OCI-LY3 (cell line): ENCODE results near the gene CCDC182.

Experiments used
- H2AFZ ChIP-seq: fragments of 200-600, 300-600 bp; shearing (Covaris generic); 2 replicates; pipeline ENCODE4 v1.6.0; 2014; ENCODE audit warnings: antibody characterized with exemption, low read depth, low read length
- H3K27ac ChIP-seq: fragments of 200-600, 300-600 bp; sonication (generic); 2 replicates; pipeline ENCODE4 v1.5.1; 2014; ENCODE audit warnings: mild to moderate bottlenecking, low read length, moderate library complexity, mixed read lengths
- H3K27me3 ChIP-seq: fragments of 200-600, 300-600 bp; sonication (generic); 2 replicates; pipeline ENCODE4 v1.6.1; 2014; ENCODE audit warnings: low read depth, low read length, mixed read lengths
- H3K36me3 ChIP-seq: fragments of 200-600, 300-600 bp; sonication (generic); replicated peaks from 2 replicates; pipeline ENCODE3; 2014; ENCODE audit warnings: low read depth, low read length, mixed read lengths
- H3K4me1 ChIP-seq: fragments of 300-600, 200-600 bp; sonication (generic); 2 replicates; pipeline ENCODE4 v1.6.1; 2014; ENCODE audit warnings: low read length, mixed read lengths
- H3K4me2 ChIP-seq: fragments of 200-600, 300-600 bp; sonication (generic); 2 replicates; pipeline ENCODE4 v1.6.1; 2014; ENCODE audit warnings: low read length, mixed read lengths
- H3K4me3 ChIP-seq: fragments of 300-600, 200-600 bp; sonication (generic); 2 replicates; pipeline ENCODE4 v1.5.1; 2014; ENCODE audit warnings: antibody characterized with exemption, mild to moderate bottlenecking, low read length, moderate library complexity
- H3K79me2 ChIP-seq: fragments of 300-600, 200-600 bp; shearing (Covaris generic); 2 replicates; pipeline ENCODE4 v1.6.1; 2014; ENCODE audit warnings: mild to moderate bottlenecking, low read length, mixed read lengths
- H3K9ac ChIP-seq: fragments of 300-600, 200-600 bp; shearing (Covaris generic); 2 replicates; pipeline ENCODE4 v1.6.0; 2014; ENCODE audit warnings: mild to moderate bottlenecking, low read length, moderate library complexity
- H3K9me3 ChIP-seq: fragments of 200-600, 300-600 bp; shearing (Covaris generic); 2 replicates; pipeline ENCODE4 v1.6.1; 2014; ENCODE audit warnings: low read length, mixed read lengths; ENCODE audit not compliant: insufficient read depth
- H4K20me1 ChIP-seq: fragments of 200-600, 300-600 bp; sonication (generic); 2 replicates; pipeline ENCODE4 v1.6.1; 2016; ENCODE audit warnings: low read length, mixed read lengths; ENCODE audit not compliant: insufficient read depth
- EZH2phosphoT487 ChIP-seq: fragments of 200-600 bp; shearing (Covaris generic); IDR thresholded peaks from 2 replicates; pipeline ENCODE4 v1.6.1; 2018; ENCODE audit warnings: antibody characterized with exemption, mixed run types, low read depth
- TF ChIP-seq, protein P1 (sequence below): fragments of 200-600, 300-600 bp; sonication (generic); IDR thresholded peaks from 2 replicates; pipeline ENCODE4 v1.5.1; 2014; ENCODE audit warnings: antibody characterized with exemption, low read length, low read depth

The CCDC182 gene

DNA sequence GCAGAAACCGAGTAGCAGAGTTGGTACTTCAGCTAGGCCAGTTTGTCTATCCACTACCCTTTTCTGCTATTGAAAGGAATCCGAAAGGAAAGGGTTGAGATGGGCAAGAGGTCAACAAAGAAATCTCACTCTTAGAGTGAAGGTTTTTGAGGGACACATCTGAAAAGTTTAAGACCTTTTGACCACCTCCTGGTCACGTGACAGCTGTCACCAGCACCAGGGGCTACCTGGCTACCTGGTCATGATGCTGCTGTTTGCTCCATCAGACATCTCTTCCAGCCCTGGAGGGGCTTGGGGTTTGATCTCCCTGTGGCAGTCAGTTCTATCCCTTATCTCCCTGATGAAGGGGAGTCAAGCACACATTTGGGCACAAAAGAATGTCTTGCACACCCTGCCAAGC is 7.6 kb downstream of the CCDC182 start:
- no peaks in the 10 kb centered on the region for H4K20me1 ChIP-seq
- H3K4me2 ChIP-seq, result no peak overlapping the region
- H3K9ac ChIP-seq, result no peak overlapping the region
- no peak overlapping the region for H3K4me3 ChIP-seq
- H3K36me3 ChIP-seq, result no peaks in the 10 kb centered on the region
- no peaks in the 10 kb centered on the region for H3K9me3 ChIP-seq
- H3K79me2 ChIP-seq, result no peaks in the 10 kb centered on the region
- H3K27me3 ChIP-seq, result peaks cover 8% of the 10 kb centered on the region
- no peak for TF ChIP-seq EZH2phosphoT487
- TF ChIP-seq, protein P1, sequence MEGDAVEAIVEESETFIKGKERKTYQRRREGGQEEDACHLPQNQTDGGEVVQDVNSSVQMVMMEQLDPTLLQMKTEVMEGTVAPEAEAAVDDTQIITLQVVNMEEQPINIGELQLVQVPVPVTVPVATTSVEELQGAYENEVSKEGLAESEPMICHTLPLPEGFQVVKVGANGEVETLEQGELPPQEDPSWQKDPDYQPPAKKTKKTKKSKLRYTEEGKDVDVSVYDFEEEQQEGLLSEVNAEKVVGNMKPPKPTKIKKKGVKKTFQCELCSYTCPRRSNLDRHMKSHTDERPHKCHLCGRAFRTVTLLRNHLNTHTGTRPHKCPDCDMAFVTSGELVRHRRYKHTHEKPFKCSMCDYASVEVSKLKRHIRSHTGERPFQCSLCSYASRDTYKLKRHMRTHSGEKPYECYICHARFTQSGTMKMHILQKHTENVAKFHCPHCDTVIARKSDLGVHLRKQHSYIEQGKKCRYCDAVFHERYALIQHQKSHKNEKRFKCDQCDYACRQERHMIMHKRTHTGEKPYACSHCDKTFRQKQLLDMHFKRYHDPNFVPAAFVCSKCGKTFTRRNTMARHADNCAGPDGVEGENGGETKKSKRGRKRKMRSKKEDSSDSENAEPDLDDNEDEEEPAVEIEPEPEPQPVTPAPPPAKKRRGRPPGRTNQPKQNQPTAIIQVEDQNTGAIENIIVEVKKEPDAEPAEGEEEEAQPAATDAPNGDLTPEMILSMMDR, result no peak
- peaks cover 30% of the 10 kb centered on the region for H3K4me1 ChIP-seq
- H2AFZ ChIP-seq, result no peak overlapping the region
- no peak overlapping the region for H3K27ac ChIP-seq

DNA sequence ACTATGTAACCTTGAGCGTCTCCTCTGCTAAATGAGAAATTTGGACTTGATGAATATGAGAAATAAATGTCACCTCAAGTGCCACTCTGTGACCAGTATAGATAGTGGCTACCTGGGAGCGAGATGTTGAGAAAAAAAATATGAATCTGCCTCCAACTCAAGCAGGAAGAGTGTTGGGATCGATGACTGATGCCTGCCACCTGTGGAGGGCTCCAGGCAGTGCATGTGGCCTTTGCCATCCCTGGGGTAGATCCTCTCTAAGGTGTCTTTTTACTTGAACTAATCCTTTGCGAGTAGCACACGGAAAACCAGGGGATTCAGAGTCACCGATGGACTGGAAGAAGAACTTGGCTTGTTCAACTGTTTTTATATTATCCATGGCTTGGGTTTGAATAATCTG is 9.4 kb downstream of the CCDC182 start:
- peaks cover 18% of the 10 kb centered on the region for H3K27me3 ChIP-seq
- peak overlapping the region; percentile 46 for H3K4me3 ChIP-seq
- H3K4me2 ChIP-seq, result peak overlapping the region; percentile 78

DNA sequence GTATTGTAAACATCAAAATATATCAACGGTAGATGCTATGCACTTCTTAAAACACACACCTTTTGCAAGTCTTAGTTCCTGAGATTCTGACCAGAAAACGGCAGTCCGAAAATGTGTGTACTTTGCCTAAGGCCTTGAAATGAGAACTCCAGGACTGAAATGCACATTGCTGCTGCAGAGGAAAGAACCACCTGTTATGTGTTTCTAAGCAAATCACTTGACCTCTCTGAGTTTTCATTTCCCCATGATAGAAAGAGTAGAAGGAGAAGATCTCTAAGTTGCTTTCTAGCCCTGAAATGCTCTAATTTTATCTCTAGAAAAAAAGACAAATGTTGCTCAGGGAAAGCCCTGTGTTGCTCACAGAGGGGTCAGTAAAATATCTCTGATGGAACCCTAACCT is 9.9 kb downstream of the CCDC182 start:
- Histone ChIP-seq H2AFZ (no peak overlapping the region), H3K27ac (peak overlapping the region; percentile 71), H3K79me2 (no peaks in the 10 kb centered on the region), H3K9ac (peak overlapping the region; percentile 50), H3K36me3 (no peaks in the 10 kb centered on the region), H3K9me3 (no peaks in the 10 kb centered on the region), H3K4me1 (peaks cover 29% of the 10 kb centered on the region), H3K27me3 (peaks cover 18% of the 10 kb centered on the region), H3K4me2 (peak overlapping the region; percentile 78), H4K20me1 (no peaks in the 10 kb centered on the region), H3K4me3 (peak overlapping the region; percentile 46)
- TF ChIP-seq, protein P1, result no peak
- TF ChIP-seq EZH2phosphoT487, result no peak

More for the DNA sequence above, 9.4 kb downstream of the CCDC182 start:
- Histone ChIP-seq H3K4me1 (peaks cover 30% of the 10 kb centered on the region), H3K9ac (peak overlapping the region; percentile 50), H3K36me3 (no peaks in the 10 kb centered on the region), H3K79me2 (no peaks in the 10 kb centered on the region), H3K9me3 (no peaks in the 10 kb centered on the region), H2AFZ (no peak overlapping the region), H3K27ac (peak overlapping the region; percentile 71), H4K20me1 (no peaks in the 10 kb centered on the region)
- TF ChIP-seq, protein P1, result peak; percentile 74
- TF ChIP-seq EZH2phosphoT487, result no peak

DNA sequence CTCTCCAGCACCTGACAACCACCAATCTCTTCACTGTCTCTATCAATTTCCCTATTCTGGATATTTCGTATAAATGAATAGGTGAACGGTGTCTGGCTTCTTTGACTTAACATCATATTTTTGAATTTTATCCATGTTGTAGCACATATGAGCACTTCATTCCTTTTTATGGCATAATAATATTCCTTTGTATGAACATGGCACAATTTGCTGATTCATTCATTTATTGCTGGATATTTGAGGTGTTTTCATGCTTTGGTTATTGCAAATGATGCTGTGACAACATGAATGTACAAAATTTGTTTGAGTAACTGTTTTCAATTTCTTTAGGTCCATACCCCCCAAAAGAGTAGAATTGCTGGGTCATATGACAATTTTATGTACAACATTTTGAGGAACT is 12.0 kb downstream of the CCDC182 start:
- H3K4me2 ChIP-seq, result no peak overlapping the region
- H3K27me3 ChIP-seq, result peaks cover 18% of the 10 kb centered on the region
- H3K36me3 ChIP-seq, result no peaks in the 10 kb centered on the region
- no peaks in the 10 kb centered on the region for H4K20me1 ChIP-seq
- no peaks in the 10 kb centered on the region for H3K9me3 ChIP-seq
- H3K9ac ChIP-seq, result no peak overlapping the region
- no peak overlapping the region for H3K4me3 ChIP-seq
- peaks cover 23% of the 10 kb centered on the region for H3K4me1 ChIP-seq
- no peaks in the 10 kb centered on the region for H3K79me2 ChIP-seq
- no peak overlapping the region for H2AFZ ChIP-seq
- TF ChIP-seq, protein P1, result no peak
- TF ChIP-seq EZH2phosphoT487, result no peak
- no peak overlapping the region for H3K27ac ChIP-seq
